ENCODE measurements around the gene ZNF576. TPM values are rescaled to one million over a fixed set of nuclear protein-coding genes. Genes with fewer than 3 reads are reported as not detected.
"Not testable (repeated sequence)": the region's sequence is repeated elsewhere in the genome, so short reads cannot be mapped to it uniquely, and the experiment has no call there.

ZNF576 gene
- total RNA-seq, 1 donor from 2014 or later, result 10.1 TPM

GRCh38 chr19:43574424-43575155 lies 21.8 kb upstream of the ZNF576 start:
- DNase-seq (ENCODE audit: low read depth), result peak; percentile 37

- peak; percentile 99 for DNase-seq (ENCODE audit: low read depth)
Observed at GRCh38 chr19:43575156-43575950, 21.0 kb upstream of the ZNF576 start, which contains the start of the genes PINLYP and XRCC1. PINLYP (plus strand) TSS chr19:43575801; CDS start chr19:43577192, 1,391 bp downstream. XRCC1 (minus strand) TSS chr19:43575527; CDS start chr19:43575458, 69 bp downstream.

GRCh38 chr19:43575955-43576878 lies 20.2 kb upstream of the ZNF576 start:
- no peak for DNase-seq (ENCODE audit: low read depth)

GRCh38 chr19:43578787-43579186 lies 17.6 kb upstream of the ZNF576 start:
- no peak for DNase-seq (ENCODE audit: low read depth)

- no peak for DNase-seq (ENCODE audit: low read depth)
Observed at GRCh38 chr19:43581467-43581866, 14.9 kb upstream of the ZNF576 start.

- no peak for DNase-seq (ENCODE audit: low read depth)
Observed at GRCh38 chr19:43582495-43582894, 13.9 kb upstream of the ZNF576 start.

GRCh38 chr19:43584484-43584883 lies 11.9 kb upstream of the ZNF576 start:
- no peak for DNase-seq (ENCODE audit: low read depth)

- DNase-seq (ENCODE audit: low read depth), result no peak
Observed at GRCh38 chr19:43586346-43586745, 10.0 kb upstream of the ZNF576 start.

GRCh38 chr19:43587029-43587428 lies 9.4 kb upstream of the ZNF576 start:
- DNase-seq (ENCODE audit: low read depth), result not testable (repeated sequence)

GRCh38 chr19:43589277-43589676 lies 7.1 kb upstream of the ZNF576 start:
- no peak for DNase-seq (ENCODE audit: low read depth)

- DNase-seq (ENCODE audit: low read depth), result no peak
Observed at GRCh38 chr19:43589678-43590077, 6.7 kb upstream of the ZNF576 start.

- no peak for DNase-seq (ENCODE audit: low read depth)
Observed at GRCh38 chr19:43591904-43592772, 4.3 kb upstream of the ZNF576 start.

GRCh38 chr19:43592800-43593350 lies 3.5 kb upstream of the ZNF576 start:
- no peak for DNase-seq (ENCODE audit: low read depth)

- DNase-seq (ENCODE audit: low read depth), result no peak
Observed at GRCh38 chr19:43594081-43594697, 2.2 kb upstream of the ZNF576 start.

- peak; percentile 50 for DNase-seq (ENCODE audit: low read depth)
Observed at GRCh38 chr19:43594710-43595604, 1.4 kb upstream of the ZNF576 start.

- no peak for DNase-seq (ENCODE audit: low read depth)
Observed at GRCh38 chr19:43595605-43595998, 793 bp upstream of the ZNF576 start.

- DNase-seq (ENCODE audit: low read depth), result no peak
Observed at GRCh38 chr19:43596842-43597461, 557 bp downstream of the ZNF576 start.

GRCh38 chr19:43597876-43598275 lies 1.5 kb downstream of the ZNF576 start:
- no peak for DNase-seq (ENCODE audit: low read depth)

Data from myocyte (in vitro differentiated cells).